GF-D8 (cell line): ENCODE measurements around the gene LYRM2.

Experiments
- DNase-seq: peaks from one replicate; lab custom pipeline; 2025; lab: John Stamatoyannopoulos, UW

Gene LYRM2

GRCh38 chr6:89638320-89639195 is at the start of gene LYRM2:
Gene LYRM2, minus strand, starts transcription at chr6:89638747. Its CDS starts 31 bp downstream, at chr6:89638716.
- DNase-seq, result peak; percentile 65

DNA sequence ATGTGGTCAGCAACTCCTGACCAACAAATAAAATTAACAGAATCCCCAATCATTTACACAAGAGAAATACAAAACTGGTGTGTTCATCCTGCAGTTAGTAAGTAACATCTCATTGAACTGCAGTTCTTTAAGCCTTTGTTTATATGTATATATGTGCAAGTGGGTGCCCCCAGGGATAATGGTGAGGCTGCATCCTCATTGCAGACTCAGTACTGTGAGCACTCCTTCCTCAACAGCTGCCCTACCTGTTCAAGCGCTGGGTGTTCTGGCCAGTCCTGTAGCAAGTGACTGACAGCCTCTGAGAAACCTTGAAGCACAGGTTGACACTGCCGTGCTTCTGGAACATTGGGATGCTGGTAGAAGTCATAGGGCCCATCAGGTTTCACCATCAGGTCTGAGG is 49.8 kb upstream of the LYRM2 start:
- DNase-seq, result no peak

GRCh38 chr6:89685311-89685710 is 46.8 kb upstream of the LYRM2 start:
- DNase-seq, result no peak

DNA sequence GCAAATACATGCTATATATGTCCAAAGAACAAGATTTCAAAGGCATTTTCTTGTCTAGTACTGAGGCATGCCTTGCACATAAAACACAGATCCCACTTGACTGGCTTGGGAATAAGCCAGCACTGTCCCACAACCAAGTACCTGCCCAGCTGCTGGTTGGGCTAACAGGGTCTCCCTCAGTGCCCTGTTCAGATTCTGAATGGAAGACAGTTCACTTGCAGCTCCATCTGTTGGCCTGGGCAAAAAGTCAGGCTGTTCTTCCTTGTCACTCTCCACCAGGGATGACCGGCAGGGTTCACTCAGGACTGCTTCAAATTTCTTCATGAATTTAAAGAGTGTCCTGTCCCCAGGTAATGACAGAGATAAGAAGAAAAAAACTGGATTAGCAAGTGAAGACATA is 44.4 kb upstream of the LYRM2 start:
- DNase-seq, result no peak

GRCh38 chr6:89681983-89682564 is 43.5 kb upstream of the LYRM2 start:
- no peak for DNase-seq

DNA sequence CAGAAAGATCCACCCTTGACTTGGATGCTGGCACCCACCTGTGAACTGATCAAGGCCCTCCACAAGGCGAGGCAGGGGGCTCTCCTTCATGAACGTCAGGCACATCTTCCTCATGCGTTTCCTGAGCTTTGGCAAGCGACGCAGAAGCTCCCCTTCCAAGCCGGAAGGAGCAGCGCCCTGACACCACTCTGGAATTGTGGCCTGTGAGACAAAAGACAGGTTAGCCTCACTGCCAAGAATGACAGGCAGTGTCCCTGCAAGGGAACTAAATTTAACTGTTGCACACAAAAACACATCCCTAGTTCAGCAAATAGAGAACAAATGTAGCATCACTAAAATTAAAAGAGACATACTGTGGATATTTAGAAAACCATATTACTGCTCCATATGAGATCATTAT is 42.0 kb upstream of the LYRM2 start:
- no peak for DNase-seq

GRCh38 chr6:89680150-89680549 is 41.6 kb upstream of the LYRM2 start:
- DNase-seq, result no peak

- no peak for DNase-seq
Observed at GRCh38 chr6:89679215-89680120, 40.9 kb upstream of the LYRM2 start.

DNA sequence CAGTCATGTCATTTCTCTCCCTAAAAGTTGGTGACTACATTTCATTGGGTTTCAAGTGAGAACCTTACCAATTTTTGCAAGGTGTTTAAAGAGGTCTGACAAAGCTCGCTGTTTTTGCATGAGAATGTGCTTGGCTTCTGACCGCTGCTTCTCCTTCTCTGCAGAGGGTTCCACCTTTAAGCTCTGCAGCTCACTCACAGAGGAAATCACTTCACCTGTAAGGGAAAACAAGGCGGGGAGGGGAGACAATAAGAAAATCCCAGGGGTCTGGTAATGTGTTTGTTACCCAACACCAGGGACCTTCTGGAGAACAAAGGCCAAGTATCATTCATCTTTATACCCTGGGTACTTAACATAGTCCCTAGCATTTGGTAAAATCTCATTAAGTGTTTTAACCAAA is 40.0 kb upstream of the LYRM2 start:
- DNase-seq, result no peak

DNA sequence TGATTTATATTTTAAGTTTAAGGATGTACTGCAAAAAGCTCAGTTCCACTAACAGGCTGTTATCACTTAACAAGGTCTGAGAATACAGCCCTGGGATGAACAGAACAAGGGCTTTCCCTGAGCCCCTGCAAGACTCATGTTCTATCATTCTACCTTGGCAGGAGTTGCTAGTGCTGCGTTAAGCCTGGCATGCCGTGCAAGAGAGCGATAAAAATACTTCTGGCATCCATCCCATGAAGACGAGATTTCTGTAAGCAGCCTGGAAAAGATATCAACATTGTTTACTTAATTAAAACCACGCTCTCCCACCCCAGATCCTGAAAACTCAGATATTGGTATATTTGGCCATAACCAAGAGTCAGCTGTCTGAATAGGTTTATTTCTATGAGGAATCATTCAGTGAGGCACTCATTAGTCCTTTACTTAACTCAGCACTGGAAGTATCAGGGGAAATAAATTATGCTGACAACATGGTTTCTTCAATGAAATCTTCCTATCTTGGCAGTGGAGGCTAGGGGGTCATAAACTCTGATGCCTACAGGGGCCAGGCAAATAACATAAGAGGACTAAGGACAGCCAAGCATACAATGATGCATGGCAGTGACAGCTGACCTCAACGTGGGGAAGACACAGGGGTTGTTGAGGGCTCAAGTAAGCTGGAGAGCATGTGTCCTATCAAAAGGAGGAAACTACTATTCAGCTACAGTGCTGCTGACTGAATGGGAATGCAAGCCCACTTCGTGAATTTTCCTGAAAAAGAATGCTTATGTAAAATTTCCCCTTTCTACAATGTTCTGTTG is 37.6 kb upstream of the LYRM2 start:
- DNase-seq, result no peak

- DNase-seq, result no peak
Observed at GRCh38 chr6:89670935-89671565, 32.5 kb upstream of the LYRM2 start.

DNA sequence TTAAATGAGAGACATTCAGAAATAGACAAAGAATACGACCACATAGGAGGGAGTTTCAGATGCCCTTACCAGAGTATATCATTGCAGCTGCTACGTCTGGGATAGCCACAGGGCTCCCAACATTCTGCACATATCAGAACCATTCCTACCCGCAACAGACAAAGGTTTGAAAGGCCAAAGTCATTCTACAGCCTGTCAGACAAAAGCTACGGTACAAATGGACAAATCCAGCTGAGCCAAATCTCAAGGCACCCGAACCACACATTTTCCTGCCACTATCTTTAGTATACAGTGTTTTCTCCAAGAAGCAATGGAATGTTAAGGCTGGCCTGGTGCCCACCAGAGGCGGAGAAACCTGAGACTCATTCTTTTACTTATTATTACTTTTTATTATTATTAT is 30.5 kb upstream of the LYRM2 start:
- no peak for DNase-seq

DNA sequence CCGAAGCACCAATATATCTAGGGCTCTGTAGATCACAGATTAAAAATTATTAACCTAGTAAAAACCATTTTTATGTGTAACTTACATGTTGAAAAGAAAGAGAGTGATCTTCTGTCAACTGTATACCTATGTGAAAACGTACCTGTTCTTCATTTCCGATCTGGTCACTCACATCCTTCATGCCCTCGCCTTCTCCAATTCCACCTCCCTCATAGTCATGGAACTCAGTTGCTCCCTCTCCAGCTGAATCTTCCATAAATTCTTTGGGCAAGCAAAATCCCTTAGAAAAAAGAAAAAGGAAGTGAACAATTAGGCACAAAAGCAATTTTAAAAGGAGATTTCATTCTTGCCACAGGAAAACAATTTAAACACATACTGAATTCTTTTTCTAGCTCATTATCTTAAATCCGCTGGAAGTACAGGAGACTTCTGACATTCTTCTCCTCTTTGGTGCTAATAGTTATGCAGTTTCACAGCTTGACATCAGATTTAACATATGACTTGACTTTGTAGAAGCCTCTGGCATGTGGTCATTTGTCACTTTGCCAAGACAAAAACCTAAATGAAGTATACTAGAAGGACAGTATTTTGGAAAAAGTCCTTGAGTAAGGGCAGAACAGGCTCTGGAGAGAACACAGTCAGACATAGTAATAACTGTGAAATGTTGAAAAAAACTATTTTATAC is 29.5 kb upstream of the LYRM2 start:
- no peak for DNase-seq

- DNase-seq, result no peak
Observed at GRCh38 chr6:89662659-89663223, 24.2 kb upstream of the LYRM2 start.

DNA sequence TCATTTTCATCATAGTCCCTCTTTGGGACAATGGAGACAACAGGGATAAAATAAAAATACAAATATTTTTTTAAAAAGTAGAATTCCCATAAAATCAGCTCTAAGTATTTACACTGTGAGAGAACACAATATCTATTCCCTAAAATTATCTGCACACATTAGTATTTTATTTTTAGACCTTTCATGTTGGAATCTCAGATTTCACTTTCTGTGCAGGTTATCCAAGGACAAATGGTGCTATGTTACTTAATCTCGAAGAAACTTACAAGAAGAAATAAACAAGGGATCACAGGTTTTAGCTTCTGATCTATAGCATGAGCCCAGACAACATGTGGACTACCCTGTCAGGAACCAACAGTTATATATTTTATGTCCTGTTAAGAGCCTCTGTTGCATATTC is 23.0 kb upstream of the LYRM2 start:
- DNase-seq, result no peak

- no peak for DNase-seq
Observed at GRCh38 chr6:89660981-89661380, 22.4 kb upstream of the LYRM2 start.

DNA sequence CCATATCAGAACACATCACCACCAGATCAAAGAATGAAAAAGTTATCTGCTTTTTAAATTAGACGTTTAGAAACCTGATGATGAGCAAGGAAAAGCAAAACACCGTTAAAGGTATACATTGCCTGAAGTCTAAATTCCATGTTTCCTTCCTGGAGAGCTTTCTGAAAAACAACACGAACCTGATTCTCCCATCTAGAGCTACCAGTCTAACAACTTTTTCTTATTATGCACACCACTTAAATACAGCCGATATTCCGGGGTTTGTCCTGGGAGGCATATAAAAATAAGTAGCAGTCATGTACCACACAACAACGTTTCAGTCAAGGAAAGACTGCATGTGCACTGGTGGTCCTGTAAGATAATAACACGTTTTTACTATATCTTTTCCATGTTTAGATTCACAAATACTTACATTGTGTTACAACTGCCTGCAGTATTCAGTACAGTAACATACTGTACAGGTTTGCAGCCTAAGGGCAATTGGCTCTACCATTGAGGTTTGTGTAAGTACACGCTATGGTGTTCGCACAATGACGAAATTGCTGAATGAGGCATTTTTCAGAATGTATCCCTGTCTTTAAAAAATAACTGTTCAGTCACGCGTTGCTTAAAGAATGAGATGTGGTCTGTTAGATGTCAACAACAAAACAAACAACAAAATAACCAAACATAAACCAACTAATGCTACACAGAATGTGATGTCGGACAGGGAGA is 19.1 kb upstream of the LYRM2 start:
- DNase-seq, result no peak

DNA sequence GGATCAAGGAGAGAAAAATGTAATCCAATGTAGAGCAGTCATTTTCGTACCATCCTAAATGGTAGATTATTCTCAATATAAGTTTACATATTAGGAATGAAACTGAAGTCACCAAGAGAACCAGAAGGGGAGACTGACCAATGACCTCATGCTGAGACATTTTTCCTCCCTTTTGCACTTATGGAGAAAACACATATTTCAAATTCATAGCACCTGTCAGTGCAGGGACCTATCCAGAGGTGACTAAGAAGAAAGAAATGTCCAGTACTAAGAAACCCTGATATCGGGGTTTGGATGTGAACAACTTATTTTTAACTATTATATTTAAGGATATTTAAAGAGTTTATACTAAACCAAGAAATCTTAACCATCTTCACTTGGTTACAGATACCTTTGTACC is 16.6 kb upstream of the LYRM2 start:
- no peak for DNase-seq

DNA sequence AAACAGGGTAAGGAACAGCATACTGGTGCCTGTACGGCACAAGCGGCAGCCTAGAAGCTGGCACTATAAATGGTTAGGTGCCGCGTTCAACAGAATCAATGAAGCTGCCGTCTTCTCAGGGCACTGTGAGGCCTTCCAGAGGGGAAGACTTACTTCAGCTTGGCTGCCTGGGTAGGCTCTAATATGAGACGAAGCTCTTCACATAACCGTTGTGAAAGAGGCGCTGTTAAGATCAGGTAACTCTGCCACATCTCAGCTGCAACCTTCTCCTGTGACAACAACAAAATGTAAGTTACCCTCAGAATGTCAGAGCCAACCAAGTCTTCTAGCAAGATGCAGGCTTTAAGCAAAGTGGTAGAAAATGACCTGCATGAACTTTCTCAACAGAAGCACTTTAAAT is 12.0 kb upstream of the LYRM2 start:
- no peak for DNase-seq

GRCh38 chr6:89649682-89650081 is 11.1 kb upstream of the LYRM2 start:
- no peak for DNase-seq
